GM18517 (cell line): ENCODE data around the gene ARHGEF28.

Experiments
- ATAC-seq: cut with Tn5 transposase; IDR thresholded peaks from one replicate; pipeline ENCODE4 v1.9.1; 2021; ENCODE audit warnings: mild to moderate bottlenecking, moderate library complexity; ENCODE audit not compliant: unreplicated experiment

Gene ARHGEF28

GRCh38 chr5:73625944-73626811 lies at the start of gene ARHGEF28:
ARHGEF28 (plus strand) TSS chr5:73626196; CDS start chr5:73684852, 58,656 bp downstream.
- ATAC-seq: peak; percentile 54

DNA sequence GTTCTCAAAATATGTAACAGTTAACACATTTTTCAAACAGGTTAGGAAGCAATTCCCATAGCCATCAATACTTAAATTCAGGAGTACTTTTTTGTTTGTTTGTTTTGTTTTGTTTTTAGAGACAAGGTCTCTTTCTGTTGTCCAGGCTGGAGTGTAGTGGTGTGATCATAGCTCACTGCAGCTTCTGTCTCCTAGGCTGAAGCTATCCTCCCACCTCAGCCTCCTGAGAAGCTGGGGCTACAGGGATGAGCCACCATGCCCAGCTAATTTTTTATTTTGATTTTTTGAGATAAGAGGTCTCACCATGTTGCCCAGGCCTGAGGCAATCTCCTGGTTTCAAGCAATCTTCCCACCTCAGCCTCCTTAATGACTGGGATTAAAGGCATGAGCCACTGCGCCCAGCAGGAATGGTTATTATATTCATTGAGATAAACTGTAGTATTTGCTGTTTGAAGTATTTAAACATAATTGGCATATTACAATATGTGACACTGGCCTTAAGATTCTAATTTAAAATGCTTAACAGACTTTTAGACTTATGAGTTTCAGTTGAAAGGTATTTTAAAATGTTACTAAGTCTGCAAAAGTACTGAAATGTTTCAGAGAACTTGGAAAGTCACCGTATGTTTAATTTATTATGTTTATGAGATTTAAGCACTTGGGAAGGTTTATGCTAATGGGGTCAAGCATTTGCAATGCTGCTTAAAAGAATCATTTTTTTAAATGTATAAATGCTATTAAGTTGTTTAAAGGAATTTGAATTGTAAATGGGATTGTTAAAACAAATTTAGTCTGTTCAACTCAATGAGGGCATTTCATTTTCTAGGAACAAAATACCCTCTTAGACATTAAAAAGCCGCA lies 43.5 kb upstream of the ARHGEF28 start:
- ATAC-seq: no peak

- ATAC-seq: peak; percentile 60
These were observed 38.1 kb upstream of the ARHGEF28 start for GRCh38 chr5:73587923-73588322.

DNA sequence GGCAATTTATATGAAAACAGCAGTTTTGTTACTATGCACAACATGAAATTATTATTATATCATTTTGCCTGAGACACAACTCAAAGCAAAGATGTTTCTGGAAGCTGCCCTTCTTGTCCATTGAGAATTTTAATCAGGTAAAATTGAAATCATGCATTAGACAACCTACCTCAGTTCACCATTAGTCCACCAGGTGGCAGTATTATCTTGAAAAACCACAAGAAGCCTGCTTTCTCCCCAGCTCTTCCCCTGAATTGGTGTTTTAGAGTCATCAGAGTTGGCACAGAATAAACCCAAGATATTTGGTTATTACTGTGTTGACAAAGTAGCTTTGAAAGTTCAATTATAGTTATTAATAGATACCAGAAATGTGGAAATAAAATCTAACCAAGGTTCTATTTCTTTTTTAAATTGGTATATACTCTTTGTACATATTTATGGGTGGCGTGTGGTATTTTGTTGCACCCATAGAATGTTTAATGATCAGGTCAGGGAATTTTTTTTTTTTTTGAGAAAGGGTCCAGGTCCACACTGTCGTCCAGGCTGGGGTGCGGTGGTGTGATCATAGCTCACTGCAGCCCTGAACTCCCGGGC lies 34.8 kb upstream of the ARHGEF28 start:
- ATAC-seq: no peak

DNA sequence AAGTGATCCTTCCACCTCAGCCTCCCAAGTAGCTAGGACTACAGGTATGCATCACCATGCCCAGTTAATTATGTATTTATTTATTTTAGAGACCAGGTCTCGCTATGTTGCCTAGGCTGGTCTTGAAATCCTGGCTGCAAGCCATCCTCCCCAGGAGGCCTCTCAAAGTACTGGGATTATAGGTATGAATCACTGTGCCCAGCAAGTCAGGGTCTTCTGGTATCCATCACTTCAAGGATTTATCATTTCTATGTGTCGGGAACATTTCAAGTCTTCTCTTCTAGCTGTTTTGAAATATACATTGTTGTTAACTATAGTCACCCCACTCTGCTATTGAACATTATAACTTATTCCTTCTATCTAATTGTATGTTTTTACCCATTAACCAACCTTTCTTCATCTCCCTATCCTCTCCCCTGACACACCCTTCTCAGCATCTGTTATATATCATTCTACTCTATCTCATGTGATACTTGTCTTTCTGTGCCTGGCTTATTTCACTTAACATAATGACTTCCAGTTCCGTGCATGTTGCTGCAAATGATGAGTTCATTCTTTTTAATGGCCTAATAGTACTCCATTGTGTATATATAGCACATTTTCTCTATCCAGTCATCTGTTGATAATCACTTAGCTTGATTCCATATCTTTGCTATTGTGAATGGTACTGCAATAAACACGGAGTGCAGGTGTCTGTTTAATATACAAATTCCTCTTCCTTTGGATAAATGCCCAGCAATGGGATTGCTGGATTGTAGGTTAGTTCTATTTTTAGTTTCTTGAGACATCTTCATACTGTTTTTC lies 34.1 kb upstream of the ARHGEF28 start:
- ATAC-seq: no peak

GRCh38 chr5:73592551-73592950 lies 33.4 kb upstream of the ARHGEF28 start:
- ATAC-seq: no peak

DNA sequence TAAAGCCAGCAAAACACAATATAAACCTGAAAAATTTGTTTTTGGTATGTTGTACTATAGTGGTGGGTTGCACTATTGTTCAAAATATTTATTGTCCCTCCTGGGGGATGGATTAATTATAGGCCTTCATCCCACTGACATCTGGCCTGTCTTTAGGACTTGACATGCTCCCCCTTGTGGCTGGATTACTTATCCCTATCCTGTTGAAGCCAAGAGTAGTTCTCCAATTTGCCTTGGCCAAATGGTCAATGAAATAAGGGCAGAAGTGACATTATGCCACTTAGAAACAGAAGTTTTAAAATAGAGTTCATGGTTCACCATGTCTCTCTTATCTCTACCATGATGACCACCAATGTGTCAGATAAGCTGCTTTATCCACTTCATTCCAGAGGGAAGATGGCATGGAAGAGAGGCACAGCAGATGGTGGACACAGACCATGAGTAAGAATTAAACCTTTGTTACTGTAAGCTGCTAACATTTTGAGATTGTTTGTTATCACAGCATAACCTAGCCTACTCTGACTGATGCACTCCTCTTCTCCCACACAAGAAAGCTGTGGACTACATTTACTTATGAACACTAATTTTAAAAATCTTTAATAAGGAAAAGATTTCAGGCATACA lies 29.2 kb upstream of the ARHGEF28 start:
- ATAC-seq: no peak

GRCh38 chr5:73599380-73599779 lies 26.6 kb upstream of the ARHGEF28 start:
- ATAC-seq: no peak

GRCh38 chr5:73603998-73604397 lies 22.0 kb upstream of the ARHGEF28 start:
- no peak for ATAC-seq

DNA sequence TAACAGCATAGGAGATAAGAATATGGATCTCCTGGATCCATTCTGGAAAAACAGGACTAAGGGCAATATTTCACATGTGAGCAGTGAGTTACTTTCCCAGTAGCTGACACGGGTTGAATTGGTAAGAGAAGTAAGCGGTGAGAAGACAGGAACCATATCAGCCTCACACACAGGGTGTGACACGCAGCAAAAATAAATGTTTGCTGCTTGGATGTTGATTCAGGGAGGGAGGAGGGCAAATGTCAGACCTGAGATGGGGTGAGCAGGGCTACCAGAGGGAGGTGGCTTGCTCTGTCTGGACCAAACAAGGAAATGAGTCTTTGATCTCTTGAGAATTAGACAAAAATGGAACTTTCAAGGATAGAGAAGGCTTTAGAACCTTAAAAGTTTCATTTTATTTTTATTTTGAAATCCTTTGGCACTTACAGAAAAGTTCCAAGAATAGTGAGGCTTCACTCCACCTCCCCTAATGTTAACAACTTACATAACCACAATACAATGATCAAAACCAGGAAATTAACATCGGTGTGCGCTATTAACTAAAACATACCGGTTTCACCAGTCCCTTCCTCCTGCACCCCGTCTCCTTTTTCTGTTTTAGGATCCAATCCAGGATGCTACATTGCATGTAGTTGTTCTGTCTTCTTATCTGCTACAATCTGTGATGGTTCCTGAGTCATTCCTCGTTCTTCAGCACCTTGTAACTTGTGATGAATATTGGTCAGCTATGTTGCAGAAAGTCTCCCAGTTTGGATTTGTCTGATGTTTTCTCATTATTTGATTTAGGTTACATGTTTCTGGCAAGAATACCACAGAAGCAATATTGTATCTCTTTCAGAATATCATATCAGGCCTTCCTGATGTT lies 20.5 kb upstream of the ARHGEF28 start:
- no peak for ATAC-seq

DNA sequence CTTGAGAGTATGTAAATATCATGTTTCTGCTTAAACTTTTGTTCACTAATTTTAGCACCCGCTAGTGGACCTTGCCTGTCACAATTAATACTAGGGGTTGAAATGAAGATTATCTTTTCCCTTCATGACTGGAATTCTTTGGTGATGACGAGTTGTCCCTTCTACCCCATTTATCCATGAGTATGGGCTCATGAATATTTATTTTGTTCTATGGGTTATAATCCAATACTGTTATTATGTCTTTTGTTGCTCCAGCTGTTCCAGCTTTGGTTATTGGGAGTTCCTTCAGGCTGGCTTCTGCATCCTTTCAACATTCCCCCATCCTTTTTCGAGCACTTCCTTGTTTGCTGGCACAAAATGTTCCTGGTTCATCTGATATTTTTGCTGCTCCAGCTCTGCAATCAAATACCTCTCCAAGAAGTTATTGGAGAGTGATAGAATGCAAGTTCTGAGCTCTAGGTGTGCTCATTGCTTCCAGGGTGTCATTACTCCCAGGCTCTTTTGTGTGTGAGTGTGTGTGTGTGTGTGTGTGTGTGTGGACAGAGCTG lies 19.7 kb upstream of the ARHGEF28 start:
- ATAC-seq: no peak

DNA sequence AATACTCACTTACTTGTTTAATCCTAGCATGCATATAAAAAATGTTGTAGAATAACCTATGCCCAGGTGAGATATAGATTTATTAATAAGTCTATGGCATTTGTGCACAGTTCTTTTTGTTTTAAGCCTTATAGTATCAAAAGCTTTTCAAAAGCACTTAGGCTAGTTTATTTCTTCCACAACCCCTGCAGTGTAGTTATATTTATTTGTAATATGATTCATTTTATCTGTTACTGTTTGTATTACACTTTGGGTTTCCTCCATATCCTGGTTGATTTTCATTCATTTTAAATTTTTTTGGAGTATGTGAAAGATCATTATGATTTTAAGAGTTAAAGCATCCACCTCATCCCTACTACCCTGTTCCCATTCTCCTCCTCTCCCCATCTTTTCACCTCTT lies 18.8 kb upstream of the ARHGEF28 start:
- no peak for ATAC-seq

DNA sequence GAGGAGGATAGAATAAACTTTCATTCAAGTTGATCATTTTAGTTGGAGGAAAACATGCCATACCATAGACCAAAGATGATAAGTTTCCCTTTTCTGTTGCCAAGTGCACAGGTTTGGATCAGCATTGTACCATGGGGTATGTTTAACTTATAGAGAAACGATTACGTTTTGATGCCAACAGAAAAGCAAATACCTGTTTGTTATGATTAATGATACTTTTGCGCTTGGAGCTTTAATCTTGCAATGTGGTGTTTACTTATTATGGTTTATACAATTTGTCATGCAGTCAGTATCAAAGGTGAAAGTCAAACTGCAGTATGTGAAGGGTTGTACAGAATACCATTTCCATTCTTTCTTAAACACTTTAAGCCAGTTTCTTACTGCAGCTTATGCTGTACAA lies 13.2 kb upstream of the ARHGEF28 start:
- no peak for ATAC-seq

DNA sequence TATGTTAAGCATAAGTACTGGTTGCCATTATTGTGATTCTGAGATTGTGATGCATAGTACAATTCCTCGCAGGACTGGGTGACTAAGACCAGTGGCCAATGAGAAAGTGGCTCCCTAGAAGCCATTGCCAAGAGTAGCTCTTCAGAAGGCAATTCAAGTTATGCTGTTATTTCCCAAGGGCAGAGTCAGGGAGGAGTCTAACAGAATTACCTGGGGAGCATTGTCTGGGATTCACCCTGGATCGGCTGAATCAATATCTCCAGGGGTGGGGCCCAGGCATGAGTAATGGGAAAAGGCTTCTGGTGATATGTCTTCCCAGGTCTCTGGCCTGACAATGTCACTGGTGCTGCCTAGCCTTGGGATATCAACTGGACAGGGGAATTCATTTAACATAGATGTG lies 10.9 kb upstream of the ARHGEF28 start:
- no peak for ATAC-seq

GRCh38 chr5:73615947-73616346 lies 10.0 kb upstream of the ARHGEF28 start:
- ATAC-seq: no peak

DNA sequence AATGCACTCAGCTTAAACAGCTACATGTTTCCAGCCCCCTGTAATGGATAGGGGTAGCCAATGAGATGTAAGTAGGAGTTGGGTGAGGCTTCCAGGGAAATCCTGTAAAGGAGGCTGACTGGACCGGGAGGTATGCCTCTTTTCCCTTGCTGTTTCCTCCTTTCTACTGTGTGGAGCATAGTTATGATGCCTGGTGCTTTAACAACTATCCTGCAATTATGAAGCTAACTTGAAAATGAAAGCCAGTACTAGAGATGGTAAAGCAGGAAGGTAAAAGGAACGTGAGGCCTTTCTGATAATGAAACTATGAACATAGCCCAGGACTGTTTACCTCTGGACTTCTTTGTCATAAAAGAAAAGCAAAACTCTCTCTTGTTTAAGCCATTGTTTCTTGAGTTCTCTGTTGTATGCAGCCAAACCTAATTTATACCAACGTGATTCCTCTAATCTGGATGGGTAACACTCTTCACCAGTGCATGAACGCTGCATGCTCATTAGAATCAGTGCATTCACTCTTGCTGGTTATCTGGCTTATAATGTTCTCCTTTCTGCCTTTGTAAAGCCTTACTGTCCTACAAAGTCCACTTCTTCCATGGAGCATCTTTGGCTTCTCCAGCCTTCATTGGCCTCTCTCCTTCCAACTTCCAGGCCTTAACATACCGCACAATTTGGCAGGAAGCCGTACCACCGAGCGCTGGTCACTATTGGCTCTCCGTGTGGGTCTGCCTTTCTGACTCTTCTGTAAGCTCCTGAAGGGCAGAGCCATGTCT lies 8.3 kb upstream of the ARHGEF28 start:
- no peak for ATAC-seq

DNA sequence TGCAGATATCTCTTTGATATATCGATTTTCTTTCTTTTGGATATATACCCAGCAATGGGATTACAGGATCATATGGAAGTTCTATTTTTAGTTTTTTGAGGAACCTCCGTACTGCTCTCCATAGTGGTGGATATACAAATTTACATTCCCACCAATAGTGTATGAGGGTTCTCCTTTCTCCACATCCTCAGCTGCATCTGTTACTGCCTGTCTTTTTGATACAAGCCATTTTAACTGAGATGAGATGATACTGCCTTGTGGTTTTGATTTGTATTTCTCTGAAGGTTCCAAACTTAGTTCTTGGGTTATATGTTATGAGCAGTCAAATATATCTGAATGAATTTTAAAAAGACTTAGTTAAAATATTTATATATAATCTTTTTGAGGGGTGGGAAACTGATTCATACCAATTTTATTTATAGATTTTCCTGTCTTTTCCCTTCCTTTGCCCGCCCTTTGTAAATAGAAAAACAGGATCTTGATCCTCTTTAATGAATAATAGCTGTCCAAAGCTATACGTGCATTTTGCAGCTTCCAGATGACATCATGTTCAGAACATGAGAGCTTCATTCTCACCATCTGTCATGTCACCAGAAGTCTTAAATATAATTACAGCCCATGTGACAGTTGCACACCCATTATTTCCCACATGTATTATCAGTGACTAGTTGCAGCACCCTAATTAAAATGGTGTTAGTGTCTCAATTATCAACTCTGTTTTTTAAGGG lies 6.2 kb upstream of the ARHGEF28 start:
- no peak for ATAC-seq

GRCh38 chr5:73620334-73620687 lies 5.7 kb upstream of the ARHGEF28 start:
- ATAC-seq: no peak
